ENCODE results near the gene LRRC46. TPM values are rescaled to one million over a fixed set of nuclear protein-coding genes. Genes with fewer than 3 reads are reported as not detected.

The LRRC46 gene
- total and polyA plus RNA-seq, 4 experiments from 2014 or later: 0.23 to 0.69 TPM; not detected in 2

DNA sequence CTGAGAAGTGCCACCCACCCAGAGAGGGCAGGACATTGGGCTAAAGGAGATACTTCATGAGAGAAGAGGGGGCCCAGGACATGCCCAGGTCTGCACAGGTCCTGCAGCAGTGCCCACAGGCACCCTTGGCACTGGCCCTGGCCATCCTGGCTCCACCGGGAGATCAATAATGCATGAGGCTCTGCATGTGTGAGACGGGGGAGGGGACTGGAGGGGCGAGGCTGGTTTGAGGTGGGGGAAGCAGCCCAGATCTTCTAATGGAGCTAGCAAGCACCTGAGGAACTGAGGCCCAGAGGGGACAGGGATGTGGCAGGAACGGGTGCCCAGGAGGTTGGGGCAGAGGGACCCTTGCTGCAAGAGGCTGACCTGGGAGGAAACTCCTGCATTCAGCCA, 10.4 kb upstream of the LRRC46 start:
- H3K27ac Mint-ChIP-seq: peak overlapping the region; percentile 77 to 98 (median 96)
- peaks cover 12 to 26% (median 21%) of the 10 kb centered on the region in 4 donors for H3K4me1 Mint-ChIP-seq
- H3K27me3 Mint-ChIP-seq: no peaks in the 10 kb centered on the region
- Histone ChIP-seq H3K36me3 (ENCODE audit: insufficient read depth, low read length) (peaks cover 51% of the 10 kb centered on the region), H3K27ac (ENCODE audit: low read depth, low read length) (peak overlapping the region; percentile 69), H3K4me3 (ENCODE audit: low read length in 2 of 2) (peak overlapping the region; percentile 90 to 93), H3K4me1 (ENCODE audit: insufficient read depth, low read length) (peaks cover 25% of the 10 kb centered on the region), H3K27me3 (ENCODE audit: insufficient read depth, low read length) (no peaks in the 10 kb centered on the region), H3K9me3 (ENCODE audit: control insufficient read depth in 1 of 2, low read length in 2 of 2) (no peaks in the 10 kb centered on the region)
- CTCF ChIA-PET (ENCODE audit: partially characterized antibody): interaction anchor here (0.7 to 3.4 kb wide), 4 partner anchors 10 to 75 kb away, joined by 3 to 22 read pairs (median 5); partner anchors contain the start of genes LRRC46, MRPL10, SCRN2 and SP2
- intact Hi-C loops (cut with micrococcal nuclease): loop anchor here (1.0 to 10.0 kb wide), 2 partner anchors 10 to 756 kb away; partner anchors contain the start of genes LRRC46 and MRPL10
- peak overlapping the region; percentile 94 to 99 (median 97) for H3K4me3 Mint-ChIP-seq
- peaks cover 20 to 61% of the 10 kb centered on the region in 2 donors for H3K36me3 Mint-ChIP-seq
- POLR2A ChIA-PET (ENCODE audit: partially characterized antibody): interaction anchor here (0.8 to 3.4 kb wide), 8 partner anchors 10 to 172 kb away, joined by 3 to 57 read pairs (median 10); partner anchors contain the start of genes KPNB1, LRRC46, MRPL10 and SCRN2
- peaks cover 0 to 3% (median 0%) of the 10 kb centered on the region in 8 donors for H3K9me3 Mint-ChIP-seq
- no peak for DNase-seq

DNA sequence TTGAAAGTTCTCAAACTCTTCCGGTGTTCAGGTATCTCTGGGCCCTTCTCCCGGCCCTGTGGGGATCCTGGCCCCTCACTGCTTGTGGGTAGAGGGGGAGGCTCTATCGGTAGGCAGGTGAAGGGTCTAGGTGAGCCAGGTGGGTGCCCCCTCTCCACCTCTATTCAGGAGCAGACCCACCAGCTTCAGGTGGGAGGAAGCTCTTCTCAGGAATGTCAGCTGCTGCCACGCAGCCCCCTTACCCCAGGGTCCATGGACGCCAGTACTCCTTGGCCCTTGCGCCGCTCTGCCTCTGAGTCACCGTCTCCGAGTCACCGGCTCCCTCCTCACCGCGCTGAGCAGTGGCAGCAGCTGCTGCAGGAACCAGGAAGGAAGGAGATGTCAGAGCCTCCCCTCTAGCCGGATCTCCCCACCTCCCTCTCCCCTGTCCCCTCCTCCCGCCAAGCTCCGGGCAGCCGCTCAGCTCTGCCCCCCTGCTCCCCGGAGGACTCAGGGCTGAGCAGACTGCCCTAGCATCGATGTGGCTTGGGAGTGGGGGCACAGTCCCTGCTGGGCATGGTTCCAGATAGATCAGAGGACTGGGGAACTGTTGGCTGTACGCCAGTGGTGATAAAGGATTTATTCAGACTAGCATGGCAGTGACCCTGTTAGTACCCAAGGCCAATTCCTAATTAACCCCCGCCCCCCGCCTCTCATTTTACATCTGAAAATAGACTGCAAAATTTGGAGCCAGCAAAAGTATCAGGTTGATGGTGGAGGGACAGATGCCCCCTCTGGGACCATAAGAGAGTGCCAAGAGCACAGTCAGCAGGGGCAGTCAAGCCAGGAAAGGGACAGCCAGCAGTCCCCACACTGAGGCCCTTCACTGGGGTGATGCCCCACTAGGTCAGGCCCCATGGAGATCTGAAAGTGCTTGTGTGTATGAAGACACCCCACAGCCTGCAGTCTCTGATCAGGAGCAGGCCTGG, 9.8 kb upstream of the LRRC46 start, which contains the start of gene OSBPL7:
OSBPL7 (minus strand) TSS at position 371 of the 968 bp plus-strand sequence. CDS start 1,516 bp downstream, outside the sequence.
- H3K9me3 Mint-ChIP-seq: peaks cover 0 to 3% (median 0%) of the 10 kb centered on the region in 8 donors
- no peaks in the 10 kb centered on the region for H3K9me3 ChIP-seq (ENCODE audit: control insufficient read depth in 1 of 2, low read length in 2 of 2)
- peaks cover 51% of the 10 kb centered on the region for H3K36me3 ChIP-seq (ENCODE audit: insufficient read depth, low read length)
- H3K27me3 ChIP-seq (ENCODE audit: insufficient read depth, low read length): no peaks in the 10 kb centered on the region
- ChIA-PET CTCF (ENCODE audit: partially characterized antibody) (interaction anchor here (0.7 to 3.4 kb wide), 4 partner anchors 9 to 74 kb away, joined by 3 to 22 read pairs (median 5); partner anchors contain the start of genes LRRC46, MRPL10, SCRN2 and SP2), POLR2A (ENCODE audit: partially characterized antibody) (interaction anchor here (0.7 to 3.4 kb wide), 11 partner anchors 9 to 172 kb away, joined by 3 to 57 read pairs (median 5); partner anchors contain the start of genes KPNB1, LRRC46, MRPL10 and PNPO)
- peak within 1 kb of the TSS; percentile 86 to 98 (median 96) for H3K27ac Mint-ChIP-seq
- DNase-seq: peak; percentile 72 to 88 (median 76)
- H3K4me1 Mint-ChIP-seq: peaks cover 12 to 26% (median 21%) of the 10 kb centered on the region in 4 donors
- peaks cover 25% of the 10 kb centered on the region for H3K4me1 ChIP-seq (ENCODE audit: insufficient read depth, low read length)
- intact Hi-C loops (cut with micrococcal nuclease): loop anchor here (1.0 to 10.0 kb wide), 2 partner anchors 10 to 757 kb away; partner anchors contain the start of genes LRRC46 and MRPL10
- H3K27me3 Mint-ChIP-seq: no peaks in the 10 kb centered on the region
- peak within 1 kb of the TSS; percentile 90 to 93 for H3K4me3 ChIP-seq (ENCODE audit: low read length in 2 of 2)
- peaks cover 27 to 61% of the 10 kb centered on the region in 2 donors for H3K36me3 Mint-ChIP-seq
- peak within 1 kb of the TSS; percentile 94 to 99 (median 97) for H3K4me3 Mint-ChIP-seq
- H3K27ac ChIP-seq (ENCODE audit: low read depth, low read length): peak within 1 kb of the TSS; percentile 69

GRCh38 chr17:47822785-47823184, 8.7 kb upstream of the LRRC46 start:
- H3K4me1 Mint-ChIP-seq: peaks cover 12 to 26% (median 21%) of the 10 kb centered on the region in 4 donors
- H3K9me3 Mint-ChIP-seq: peaks cover 0 to 3% (median 0%) of the 10 kb centered on the region in 8 donors
- H3K36me3 Mint-ChIP-seq: peaks cover 30 to 57% of the 10 kb centered on the region in 2 donors
- Histone ChIP-seq H3K36me3 (ENCODE audit: insufficient read depth, low read length) (peaks cover 50% of the 10 kb centered on the region), H3K27me3 (ENCODE audit: insufficient read depth, low read length) (no peaks in the 10 kb centered on the region), H3K9me3 (ENCODE audit: control insufficient read depth in 1 of 2, low read length in 2 of 2) (no peaks in the 10 kb centered on the region), H3K27ac (ENCODE audit: low read depth, low read length) (no peak overlapping the region), H3K4me1 (ENCODE audit: insufficient read depth, low read length) (peaks cover 25% of the 10 kb centered on the region), H3K4me3 (ENCODE audit: low read length in 2 of 2) (no peak overlapping the region)
- POLR2A ChIA-PET (ENCODE audit: partially characterized antibody): interaction anchor here (2.1 to 3.4 kb wide), 3 partner anchors 8 to 73 kb away, joined by 15 to 57 read pairs (median 26); partner anchors contain the start of genes LRRC46, MRPL10, SCRN2 and SP2
- no peak for DNase-seq
- CTCF ChIA-PET (ENCODE audit: partially characterized antibody): interaction anchor here (1.0 to 3.4 kb wide), 3 partner anchors 8 to 174 kb away, joined by 3 to 22 read pairs (median 7); partner anchors contain the start of genes LRRC46, MRPL10 and SCRN2
- intact Hi-C loops (cut with micrococcal nuclease): loop anchor here (10.0 kb wide), 1 partner anchor 758 kb away; no protein-coding TSS in a partner anchor
- H3K4me3 Mint-ChIP-seq: peak overlapping the region in 3 of 8 donors; percentile 22 to 99 (median 96)
- peak overlapping the region in 6 of 7 donors; percentile 17 to 98 (median 91) for H3K27ac Mint-ChIP-seq
- H3K27me3 Mint-ChIP-seq: no peaks in the 10 kb centered on the region

GRCh38 chr17:47823519-47823918, 8.0 kb upstream of the LRRC46 start:
- no peak overlapping the region for H3K4me3 Mint-ChIP-seq
- H3K36me3 ChIP-seq (ENCODE audit: insufficient read depth, low read length): peaks cover 48% of the 10 kb centered on the region
- H3K9me3 ChIP-seq (ENCODE audit: control insufficient read depth in 1 of 2, low read length in 2 of 2): no peaks in the 10 kb centered on the region
- intact Hi-C loops (cut with micrococcal nuclease): loop anchor here (10.0 kb wide), 1 partner anchor 759 kb away; no protein-coding TSS in a partner anchor
- DNase-seq: no peak
- POLR2A ChIA-PET (ENCODE audit: partially characterized antibody): interaction anchor here (3.4 kb wide), 1 partner anchor 7 kb away, joined by 57 read pairs; the partner anchor contains the start of genes LRRC46 and MRPL10
- peaks cover 12 to 33% (median 22%) of the 10 kb centered on the region in 4 donors for H3K4me1 Mint-ChIP-seq
- H3K9me3 Mint-ChIP-seq: peaks cover 0 to 3% (median 0%) of the 10 kb centered on the region in 8 donors
- H3K27me3 ChIP-seq (ENCODE audit: insufficient read depth, low read length): no peaks in the 10 kb centered on the region
- H3K36me3 Mint-ChIP-seq: peaks cover 27 to 55% of the 10 kb centered on the region in 2 donors
- H3K27ac Mint-ChIP-seq: peak overlapping the region in 1 of 7 donors; percentile 35
- H3K27ac ChIP-seq (ENCODE audit: low read depth, low read length): no peak overlapping the region
- no peaks in the 10 kb centered on the region for H3K27me3 Mint-ChIP-seq
- no peak overlapping the region for H3K4me3 ChIP-seq (ENCODE audit: low read length in 2 of 2)
- CTCF ChIA-PET (ENCODE audit: partially characterized antibody): interaction anchor here (3.4 kb wide), 1 partner anchor 19 kb away, joined by 22 read pairs; the partner anchor contains the start of gene SCRN2
- H3K4me1 ChIP-seq (ENCODE audit: insufficient read depth, low read length): peaks cover 29% of the 10 kb centered on the region

DNA sequence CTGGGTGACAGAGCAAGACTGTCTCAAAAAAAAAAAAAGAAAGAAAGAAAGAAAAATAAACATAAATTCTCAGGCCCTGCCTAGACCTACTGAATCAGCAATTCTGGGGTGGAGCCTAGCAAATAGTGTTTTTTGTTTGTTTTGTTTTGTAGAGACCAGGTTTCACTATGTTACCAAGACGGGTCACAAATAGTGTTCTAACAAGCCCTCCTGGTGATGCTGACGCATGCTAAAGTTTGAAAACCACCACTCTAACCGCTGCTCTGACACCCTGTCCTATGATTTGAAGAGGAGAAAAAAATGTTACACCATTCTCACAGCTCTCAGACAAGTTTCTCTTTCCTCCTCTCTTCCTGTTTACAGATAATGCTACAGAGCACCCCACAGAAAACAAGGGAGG, 1.6 kb upstream of the LRRC46 start:
- Mint-ChIP-seq H3K4me3 (peak overlapping the region; percentile 71 to 98 (median 95)), H3K9me3 (peaks cover 0 to 2% (median 0%) of the 10 kb centered on the region in 8 donors), H3K4me1 (peaks cover 30 to 61% (median 40%) of the 10 kb centered on the region in 4 donors), H3K36me3 (peaks cover 20 to 43% of the 10 kb centered on the region in 2 donors), H3K27ac (peak overlapping the region; percentile 86 to 100 (median 98)), H3K27me3 (no peaks in the 10 kb centered on the region)
- ChIA-PET CTCF (ENCODE audit: partially characterized antibody) (interaction anchor here (0.8 to 3.9 kb wide), 3 partner anchors 11 to 60 kb away, joined by 3 to 31 read pairs (median 4); partner anchors contain the start of gene SCRN2), POLR2A (ENCODE audit: partially characterized antibody) (interaction anchor here (0.6 to 4.0 kb wide), 6 partner anchors 8 to 97 kb away, joined by 3 to 69 read pairs (median 30); partner anchors contain the start of genes OSBPL7, SCRN2, SP2 and TBX21)
- H3K4me3 ChIP-seq (ENCODE audit: low read length in 2 of 2): no peak overlapping the region
- H3K36me3 ChIP-seq (ENCODE audit: insufficient read depth, low read length): peaks cover 26% of the 10 kb centered on the region
- H3K27ac ChIP-seq (ENCODE audit: low read depth, low read length): peak overlapping the region; percentile 82
- H3K27me3 ChIP-seq (ENCODE audit: insufficient read depth, low read length): no peaks in the 10 kb centered on the region
- intact Hi-C loops (cut with micrococcal nuclease): loop anchor here (10.0 kb wide), 1 partner anchor 765 kb away; no protein-coding TSS in a partner anchor
- DNase-seq: peak; percentile 77 to 91 (median 86)
- no peaks in the 10 kb centered on the region for H3K9me3 ChIP-seq (ENCODE audit: control insufficient read depth in 1 of 2, low read length in 2 of 2)
- peaks cover 51% of the 10 kb centered on the region for H3K4me1 ChIP-seq (ENCODE audit: insufficient read depth, low read length)

GRCh38 chr17:47830396-47831002, 971 bp upstream of the LRRC46 start:
- Histone ChIP-seq H3K4me3 (ENCODE audit: low read length in 2 of 2) (peak overlapping the region; percentile 87 to 100), H3K27me3 (ENCODE audit: insufficient read depth, low read length) (no peaks in the 10 kb centered on the region), H3K27ac (ENCODE audit: low read depth, low read length) (peak overlapping the region; percentile 82), H3K36me3 (ENCODE audit: insufficient read depth, low read length) (peaks cover 22% of the 10 kb centered on the region), H3K9me3 (ENCODE audit: control insufficient read depth in 1 of 2, low read length in 2 of 2) (no peaks in the 10 kb centered on the region), H3K4me1 (ENCODE audit: insufficient read depth, low read length) (peaks cover 56% of the 10 kb centered on the region)
- H3K27me3 Mint-ChIP-seq: no peaks in the 10 kb centered on the region
- no peak for DNase-seq
- H3K4me1 Mint-ChIP-seq: peaks cover 33 to 67% (median 45%) of the 10 kb centered on the region in 4 donors
- CTCF ChIA-PET (ENCODE audit: partially characterized antibody): interaction anchor here (1.2 to 3.9 kb wide), 5 partner anchors 9 to 763 kb away, joined by 3 to 31 read pairs (median 7); partner anchors contain the start of genes HOXB5, OSBPL7 and SCRN2
- H3K36me3 Mint-ChIP-seq: peaks cover 16 to 39% of the 10 kb centered on the region in 2 donors
- H3K4me3 Mint-ChIP-seq: peak overlapping the region; percentile 86 to 98 (median 95)
- H3K9me3 Mint-ChIP-seq: peaks cover 0 to 2% (median 0%) of the 10 kb centered on the region in 8 donors
- POLR2A ChIA-PET (ENCODE audit: partially characterized antibody): interaction anchor here (1.0 to 4.0 kb wide), 9 partner anchors 9 to 1062 kb away, joined by 3 to 69 read pairs (median 10); partner anchors contain the start of genes ATP5MC1, KPNB1, OSBPL7 and SCRN2
- intact Hi-C loops (cut with micrococcal nuclease): loop anchor here (1.0 kb wide), 3 partner anchors 9 to 65 kb away; partner anchors contain the start of gene OSBPL7
- peak overlapping the region; percentile 86 to 100 (median 98) for H3K27ac Mint-ChIP-seq
